Uterus (tissue), 4 donors: ENCODE results near the gene LPP. TPM values are rescaled to one million over a fixed set of nuclear protein-coding genes. Genes with fewer than 3 reads are reported as not detected.

ENCODE experiments used
- DNase-seq, 2 donors: peaks; one replicate each; pipeline ENCODE4 v3.0.0-alpha.2; 2019 to 2020
- H3K27ac ChIP-seq, 2 donors: fragments of 200-600 bp; sonication (generic); 1 replicate in 1 of 2; 2 replicates in 1 of 2; pipeline ENCODE4 v1.5.1; 2016 to 2018
- H3K27me3 ChIP-seq, 2 donors: fragments of 200-600 bp; sonication (generic); one replicate each; pipeline ENCODE4 v1.5.1; 2018 to 2019; ENCODE audit warnings: control low read depth in 1 of 2
- H3K36me3 ChIP-seq, 2 donors: fragments of 200-600 bp; sonication (generic); one replicate each; pipeline ENCODE4 v1.5.1; 2019; ENCODE audit warnings: control low read depth in 1 of 2
- H3K4me1 ChIP-seq, 2 donors: fragments of 200-600 bp; sonication (generic); one replicate each; pipeline ENCODE4 v1.5.1; 2018 to 2019; ENCODE audit warnings: control low read depth in 1 of 2
- H3K4me3 ChIP-seq, 2 donors: fragments of 200-600 bp; sonication (generic); 1 replicate in 1 of 2; 2 replicates in 1 of 2; pipeline ENCODE4 v1.5.1; 2018 to 2019; ENCODE audit warnings: mild to moderate bottlenecking in 1 of 2
- H3K9me3 ChIP-seq, 2 donors: fragments of 200-600 bp; sonication (generic); one replicate each; pipeline ENCODE4 v1.5.1; 2019; ENCODE audit warnings: control low read depth in 1 of 2
- POLR2A ChIP-seq, 2 donors: fragments of 450-650 bp; IDR thresholded peaks; one replicate each; pipeline ENCODE4 v1.6.1; 2016; ENCODE audit warnings: antibody characterized with exemption in 2 of 2, mild to moderate bottlenecking in 1 of 2, moderate library complexity in 1 of 2
- intact Hi-C: fragments of 100-400 bp; cut with DNase I; formaldehyde crosslinking; loops from one replicate; pipeline ENCODE4 v1.15.1; 2023; ENCODE audit warnings: low total_unique reads
- total RNA-seq, 4 donors: library from RNA; depleted of rRNA in 3 of 4; stranded (reverse); fragments of >200 nt in 3 of 4; gene quantifications; one replicate each; pipeline versions ENCODE4 v1.1.0 to v1.2.4, GENCODE V29; 2014 to 2023
- TF ChIP-seq, protein P1 (sequence below), 4 experiments: fragments of 200-600 bp in 2 of 4; fragments of 450-650 bp in 2 of 4; sonication (generic) in 2 of 4; IDR thresholded peaks; one replicate each; pipeline ENCODE4 v1.5.1; 2016 to 2019; ENCODE audit warnings: antibody characterized with exemption in 4 of 4, mild to moderate bottlenecking in 2 of 4, moderate library complexity in 1 of 4
- donor health status: DM: yes; HTN: yes; CAD: no.

Gene LPP
- total RNA-seq, 4 donors from 2014 or later: 180 to 1,374 (median 712) TPM

DNA sequence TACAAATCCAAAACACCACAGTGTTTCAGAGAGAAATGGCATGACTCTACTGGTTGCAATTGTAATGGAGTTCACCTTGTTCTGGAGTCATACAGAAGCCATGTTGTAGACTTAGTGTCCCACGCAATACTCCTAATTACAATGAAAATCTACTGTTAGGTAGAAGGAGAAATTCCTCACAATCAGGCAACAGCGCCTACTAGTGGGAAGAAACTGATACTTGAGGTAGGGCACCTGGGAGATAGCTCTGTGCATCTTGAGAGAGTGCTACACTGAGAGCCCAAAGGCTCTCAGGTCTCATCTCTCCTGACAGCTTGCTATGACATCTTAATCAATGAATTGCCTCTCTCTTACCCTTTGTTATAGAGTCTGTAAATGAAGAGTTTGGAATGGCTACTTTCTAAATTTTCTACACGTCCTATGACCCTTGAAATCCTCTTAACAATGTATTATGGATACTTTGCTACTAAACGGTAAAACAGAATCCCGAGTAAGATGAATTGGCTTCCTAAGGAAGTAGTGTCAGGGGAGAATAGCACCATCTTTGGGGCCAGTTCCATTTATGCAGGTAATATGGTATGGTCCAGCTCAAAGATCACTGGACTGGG, 595.2 kb downstream of the LPP start:
- DNase-seq: no peak
- no peaks in the 10 kb centered on the region for H3K36me3 ChIP-seq
- no peak overlapping the region for H3K27ac ChIP-seq
- TF ChIP-seq, protein P1, sequence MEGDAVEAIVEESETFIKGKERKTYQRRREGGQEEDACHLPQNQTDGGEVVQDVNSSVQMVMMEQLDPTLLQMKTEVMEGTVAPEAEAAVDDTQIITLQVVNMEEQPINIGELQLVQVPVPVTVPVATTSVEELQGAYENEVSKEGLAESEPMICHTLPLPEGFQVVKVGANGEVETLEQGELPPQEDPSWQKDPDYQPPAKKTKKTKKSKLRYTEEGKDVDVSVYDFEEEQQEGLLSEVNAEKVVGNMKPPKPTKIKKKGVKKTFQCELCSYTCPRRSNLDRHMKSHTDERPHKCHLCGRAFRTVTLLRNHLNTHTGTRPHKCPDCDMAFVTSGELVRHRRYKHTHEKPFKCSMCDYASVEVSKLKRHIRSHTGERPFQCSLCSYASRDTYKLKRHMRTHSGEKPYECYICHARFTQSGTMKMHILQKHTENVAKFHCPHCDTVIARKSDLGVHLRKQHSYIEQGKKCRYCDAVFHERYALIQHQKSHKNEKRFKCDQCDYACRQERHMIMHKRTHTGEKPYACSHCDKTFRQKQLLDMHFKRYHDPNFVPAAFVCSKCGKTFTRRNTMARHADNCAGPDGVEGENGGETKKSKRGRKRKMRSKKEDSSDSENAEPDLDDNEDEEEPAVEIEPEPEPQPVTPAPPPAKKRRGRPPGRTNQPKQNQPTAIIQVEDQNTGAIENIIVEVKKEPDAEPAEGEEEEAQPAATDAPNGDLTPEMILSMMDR (IDR thresholded peaks at IDR 0.05): peak in 2 of 4 experiments; percentile 8 to 14
- TF ChIP-seq POLR2A (IDR thresholded peaks at IDR 0.05): no peak
- no peaks in the 10 kb centered on the region for H3K27me3 ChIP-seq
- peaks cover 0 to 4% of the 10 kb centered on the region in 2 donors for H3K4me1 ChIP-seq
- H3K4me3 ChIP-seq: no peak overlapping the region
- no peaks in the 10 kb centered on the region for H3K9me3 ChIP-seq
- intact Hi-C loops: no loop called here

DNA sequence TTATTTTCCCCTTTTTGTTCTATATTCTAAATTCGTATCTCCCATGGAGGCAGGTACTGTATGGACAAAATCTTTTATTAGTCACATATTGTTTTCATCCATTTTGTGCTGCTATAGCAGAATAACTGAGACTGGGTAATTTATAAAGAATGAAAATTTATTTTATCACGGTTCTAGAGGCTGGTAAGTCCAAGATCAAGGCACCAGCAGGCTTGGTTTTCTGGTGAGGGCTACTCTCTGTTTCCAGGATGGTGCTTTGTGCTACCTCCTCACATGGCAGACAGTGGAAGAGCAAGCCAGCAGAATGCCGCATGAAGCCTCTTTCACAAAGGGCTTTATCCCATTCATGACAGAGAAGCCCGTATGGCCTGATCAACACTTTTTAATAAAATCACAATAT, 595.9 kb downstream of the LPP start:
- no peak overlapping the region for H3K4me3 ChIP-seq
- H3K27me3 ChIP-seq: no peaks in the 10 kb centered on the region
- no peak for DNase-seq
- H3K27ac ChIP-seq: no peak overlapping the region
- no peaks in the 10 kb centered on the region for H3K36me3 ChIP-seq
- intact Hi-C loops: no loop called here
- H3K9me3 ChIP-seq: no peaks in the 10 kb centered on the region
- no peak for TF ChIP-seq POLR2A (IDR thresholded peaks at IDR 0.05)
- TF ChIP-seq, protein P1 (IDR thresholded peaks at IDR 0.05): no peak
- H3K4me1 ChIP-seq: peaks cover 0 to 4% of the 10 kb centered on the region in 2 donors

DNA sequence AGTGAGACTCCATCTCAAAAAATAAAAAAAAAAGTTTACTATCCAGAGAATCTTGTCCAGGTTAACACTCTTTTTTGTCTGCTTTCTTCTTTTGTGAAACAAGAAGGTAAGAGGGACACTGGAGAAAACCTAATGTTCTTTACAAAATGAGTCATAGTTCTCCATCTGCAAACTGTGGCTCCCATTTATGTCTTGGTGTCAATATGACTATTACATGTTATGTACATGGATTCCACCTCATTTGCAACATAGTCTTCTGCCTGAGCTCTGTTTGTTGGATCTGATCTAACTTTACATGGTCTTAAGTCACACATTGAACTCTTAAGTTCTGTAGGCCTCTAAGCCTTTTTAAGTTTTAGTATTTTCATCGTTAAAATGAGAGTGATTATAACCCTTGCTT, 596.7 kb downstream of the LPP start:
- Histone ChIP-seq H3K36me3 (no peaks in the 10 kb centered on the region), H3K27ac (no peak overlapping the region), H3K4me1 (peaks cover 0 to 4% of the 10 kb centered on the region in 2 donors), H3K4me3 (no peak overlapping the region), H3K9me3 (no peaks in the 10 kb centered on the region), H3K27me3 (no peaks in the 10 kb centered on the region)
- intact Hi-C loops: no loop called here
- TF ChIP-seq POLR2A (IDR thresholded peaks at IDR 0.05): no peak
- DNase-seq: no peak

DNA sequence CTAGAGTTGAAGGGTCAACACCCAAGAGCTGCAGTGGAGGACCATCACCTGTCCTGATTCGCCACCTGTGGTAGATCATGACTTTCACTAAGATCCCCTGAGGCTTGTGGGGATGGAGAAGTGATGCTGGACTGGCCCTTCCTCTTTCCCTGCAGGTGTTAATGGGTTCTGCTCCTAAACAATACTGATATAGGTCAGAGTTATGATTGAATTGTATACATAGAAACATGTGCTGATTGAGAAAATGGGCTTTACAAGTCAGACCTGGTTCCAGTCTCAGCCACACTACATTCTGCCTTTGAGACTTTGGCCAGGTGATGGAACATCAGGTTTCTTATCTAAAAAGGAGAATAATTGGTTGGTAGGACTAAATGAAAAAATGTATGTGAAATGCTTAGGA, 598.9 kb downstream of the LPP start:
- H3K9me3 ChIP-seq: no peaks in the 10 kb centered on the region
- no peak for DNase-seq
- H3K4me3 ChIP-seq: no peak overlapping the region
- TF ChIP-seq, protein P1 (IDR thresholded peaks at IDR 0.05): no peak
- TF ChIP-seq POLR2A (IDR thresholded peaks at IDR 0.05): no peak
- H3K27me3 ChIP-seq: no peaks in the 10 kb centered on the region
- H3K4me1 ChIP-seq: peaks cover 0 to 4% of the 10 kb centered on the region in 2 donors
- H3K36me3 ChIP-seq: no peaks in the 10 kb centered on the region
- H3K27ac ChIP-seq: no peak overlapping the region
- intact Hi-C loops: no loop called here

DNA sequence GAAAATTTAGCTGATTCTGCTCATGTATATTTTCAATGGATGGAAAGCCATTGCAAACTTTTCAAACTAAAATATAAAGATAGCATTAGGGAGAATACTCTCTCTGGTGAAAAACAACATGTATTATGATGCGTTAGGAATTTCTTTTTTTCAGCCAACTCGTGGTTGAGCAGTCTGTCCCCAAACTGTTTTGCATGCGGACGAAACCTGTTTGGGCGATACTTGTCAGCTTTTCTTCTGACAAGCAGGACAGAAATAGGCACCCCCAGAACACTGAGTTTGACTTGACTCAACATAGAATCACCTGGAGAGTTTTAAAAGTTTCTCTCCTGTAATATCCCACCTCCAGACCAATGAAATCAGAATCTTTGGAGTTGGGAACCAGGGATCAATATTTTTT, 600.3 kb downstream of the LPP start:
- intact Hi-C loops: no loop called here
- Histone ChIP-seq H3K36me3 (no peaks in the 10 kb centered on the region), H3K27me3 (no peaks in the 10 kb centered on the region), H3K4me3 (no peak overlapping the region), H3K27ac (no peak overlapping the region), H3K4me1 (peaks cover 0 to 4% of the 10 kb centered on the region in 2 donors), H3K9me3 (no peaks in the 10 kb centered on the region)
- DNase-seq: no peak
- TF ChIP-seq, protein P1 (IDR thresholded peaks at IDR 0.05): no peak
- no peak for TF ChIP-seq POLR2A (IDR thresholded peaks at IDR 0.05)

DNA sequence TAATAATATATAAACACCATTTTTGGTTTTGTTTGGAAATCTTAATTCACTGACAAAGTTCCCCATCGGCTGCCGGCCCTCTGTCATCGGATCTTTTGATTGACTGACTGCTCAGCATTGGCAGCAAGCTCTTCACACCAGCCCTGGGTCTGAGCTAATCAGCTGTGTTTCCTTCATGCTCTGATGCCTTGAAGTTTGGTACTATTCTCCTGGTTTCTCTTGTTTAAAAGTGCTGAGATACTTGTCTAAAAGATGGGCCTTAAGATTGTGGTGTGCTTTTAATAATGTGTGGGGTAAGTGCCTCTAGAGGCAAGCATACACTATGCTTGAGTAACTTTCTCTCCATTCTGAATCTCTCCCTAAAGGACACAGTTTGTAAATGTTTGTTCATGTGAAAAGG, 602.3 kb downstream of the LPP start:
- TF ChIP-seq POLR2A (IDR thresholded peaks at IDR 0.05): no peak
- TF ChIP-seq, protein P1 (IDR thresholded peaks at IDR 0.05): no peak
- H3K27me3 ChIP-seq: no peaks in the 10 kb centered on the region
- no peaks in the 10 kb centered on the region for H3K36me3 ChIP-seq
- no peak for DNase-seq
- intact Hi-C loops: no loop called here
- no peaks in the 10 kb centered on the region for H3K9me3 ChIP-seq
- H3K27ac ChIP-seq: no peak overlapping the region
- no peak overlapping the region for H3K4me3 ChIP-seq
- no peaks in the 10 kb centered on the region for H3K4me1 ChIP-seq
